ENCODE data around the gene TACR2. TPM values are rescaled to one million over a fixed set of nuclear protein-coding genes. Genes with fewer than 3 reads are reported as not detected.

Gene TACR2
- total RNA-seq, 4 donors from 2014 or later: 0.36 to 0.49 TPM; not detected in 2

DNA sequence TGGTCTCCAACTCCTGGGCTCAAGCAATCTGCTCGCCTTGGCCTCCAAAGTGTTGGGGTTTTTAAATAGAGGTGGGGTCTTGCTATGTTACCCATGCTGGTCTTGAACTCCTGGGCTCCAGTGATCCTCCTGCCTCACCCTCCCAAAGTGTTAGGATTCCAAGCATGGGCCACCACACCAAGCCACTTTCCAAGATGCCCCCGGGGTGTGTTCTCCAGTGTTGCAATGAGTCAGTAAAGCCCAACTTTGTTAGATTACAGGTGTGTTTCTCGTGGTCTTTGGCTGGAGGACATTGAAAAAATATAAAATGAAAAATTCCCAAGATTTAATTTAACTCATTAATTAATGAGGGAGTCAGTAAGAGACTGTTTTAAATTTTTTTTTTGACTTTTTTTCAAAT is 29.2 kb downstream of the TACR2 start:
- DNase-seq (no peak), ATAC-seq (no peak)
- H3K4me1 ChIP-seq: peaks cover 13 to 17% of the 10 kb centered on the region in 2 donors
- no peaks in the 10 kb centered on the region for H3K9me3 ChIP-seq
- H3K36me3 ChIP-seq: peaks cover 3 to 92% of the 10 kb centered on the region in 2 donors
- no peak overlapping the region for H3K27ac ChIP-seq
- in situ Hi-C loops (cut with MboI; ENCODE audit: low sequenced_read_pairs in 4 of 4): loop anchor here (5.0 to 25.0 kb wide), 5 partner anchors 63 to 400 kb away; partner anchors contain the start of gene KIFBP (in 1 of the 4)
- H3K4me3 ChIP-seq: no peak overlapping the region
- H3K27me3 ChIP-seq: no peaks in the 10 kb centered on the region
- intact Hi-C loops (cut with DNase I; ENCODE audit: low total_unique reads): no loop called here
- TF ChIP-seq CTCF (IDR thresholded peaks at IDR 0.05 in 4 of 5, conservative IDR thresholded peaks at IDR 0.05 in 1 of 5) (no peak), POLR2A (IDR thresholded peaks at IDR 0.05) (no peak)

DNA sequence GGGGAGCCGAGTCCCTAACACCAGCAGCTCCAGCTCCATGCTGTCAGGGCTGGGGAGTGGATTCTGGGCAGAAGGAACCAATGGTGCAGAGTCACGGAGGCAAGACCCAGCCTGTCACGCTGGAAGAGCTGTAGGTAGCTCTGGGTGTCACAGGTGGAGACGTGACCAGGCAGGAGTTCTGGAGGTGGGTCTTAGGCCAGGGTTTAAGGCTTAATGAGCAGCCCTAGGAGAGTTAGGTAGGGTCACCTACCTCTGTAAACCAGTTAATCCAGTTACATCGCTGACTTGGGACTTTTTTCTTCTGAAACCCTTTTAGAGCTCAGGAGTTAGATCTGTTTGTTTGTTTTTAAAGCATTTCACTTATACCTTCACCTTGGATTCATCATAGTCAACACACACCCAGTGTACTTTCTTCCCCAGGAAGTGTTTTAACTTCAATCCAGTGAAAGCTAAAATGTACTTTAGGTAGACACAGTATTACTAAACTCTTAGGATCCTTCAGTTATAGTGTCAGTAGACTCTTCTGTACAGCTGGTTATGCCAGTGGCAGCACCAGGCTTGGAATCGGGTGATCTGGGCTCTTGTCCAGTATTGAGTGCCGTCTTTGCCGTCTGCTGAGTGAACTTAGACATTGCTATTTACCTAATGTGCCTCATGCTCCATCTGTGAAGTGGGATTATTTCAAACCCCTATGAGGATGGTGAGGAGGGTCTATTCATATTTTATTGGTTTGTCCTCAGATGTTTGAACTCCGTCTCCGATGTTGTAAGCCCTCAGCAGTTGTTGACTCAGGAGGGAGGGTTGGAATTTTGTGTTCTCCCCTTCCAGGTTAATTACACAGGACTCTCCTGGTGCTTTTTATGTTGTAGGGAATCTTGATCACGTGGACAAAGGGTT is 31.0 kb downstream of the TACR2 start:
- Histone ChIP-seq H3K9me3 (no peaks in the 10 kb centered on the region), H3K27me3 (no peaks in the 10 kb centered on the region), H3K27ac (peak overlapping the region in 1 of 4 donors; percentile 8), H3K4me3 (no peak overlapping the region), H3K4me1 (peaks cover 13% of the 10 kb centered on the region in 2 donors), H3K36me3 (peaks cover 3 to 88% of the 10 kb centered on the region in 2 donors)
- in situ Hi-C loops (cut with MboI; ENCODE audit: low sequenced_read_pairs in 4 of 4) (loop anchor here (5.0 to 25.0 kb wide), 5 partner anchors 61 to 398 kb away; partner anchors contain the start of gene KIFBP (in 1 of the 4)), intact Hi-C loops (cut with DNase I; ENCODE audit: low total_unique reads) (no loop called here)
- DNase-seq (no peak), ATAC-seq (no peak)
- TF ChIP-seq CTCF (IDR thresholded peaks at IDR 0.05 in 4 of 5, conservative IDR thresholded peaks at IDR 0.05 in 1 of 5) (no peak), POLR2A (IDR thresholded peaks at IDR 0.05) (no peak)

DNA sequence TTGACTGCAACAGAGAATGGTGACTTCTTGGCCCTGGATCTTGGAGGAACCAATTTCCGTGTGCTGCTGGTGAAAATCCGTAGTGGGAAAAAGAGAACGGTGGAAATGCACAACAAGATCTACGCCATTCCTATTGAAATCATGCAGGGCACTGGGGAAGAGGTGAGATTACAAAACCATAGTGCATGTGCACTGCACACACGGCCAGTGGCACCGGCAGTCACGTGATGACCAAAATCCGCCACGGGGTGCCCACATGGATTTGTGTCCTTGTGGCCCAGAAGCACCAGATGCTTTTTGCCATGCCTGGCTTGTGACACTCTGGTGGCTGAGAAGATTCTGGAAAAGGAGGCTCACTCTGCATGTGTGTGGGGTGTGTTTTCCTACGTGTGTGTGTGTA is 32.4 kb downstream of the TACR2 start:
- no peaks in the 10 kb centered on the region for H3K9me3 ChIP-seq
- peaks cover 5 to 90% of the 10 kb centered on the region in 2 donors for H3K36me3 ChIP-seq
- H3K27ac ChIP-seq: peak overlapping the region; percentile 59 to 74 (median 66)
- intact Hi-C loops (cut with DNase I; ENCODE audit: low total_unique reads) (no loop called here), in situ Hi-C loops (cut with MboI; ENCODE audit: low sequenced_read_pairs in 4 of 4) (loop anchor here (10.0 to 25.0 kb wide), 4 partner anchors 60 to 397 kb away; partner anchors contain the start of gene KIFBP (in 1 of the 4))
- DNase-seq: no peak
- H3K4me1 ChIP-seq: peaks cover 13% of the 10 kb centered on the region in 2 donors
- no peak for ATAC-seq
- TF ChIP-seq POLR2A (IDR thresholded peaks at IDR 0.05) (no peak), CTCF (IDR thresholded peaks at IDR 0.05 in 4 of 5, conservative IDR thresholded peaks at IDR 0.05 in 1 of 5) (no peak)
- no peaks in the 10 kb centered on the region for H3K27me3 ChIP-seq
- no peak overlapping the region for H3K4me3 ChIP-seq

DNA sequence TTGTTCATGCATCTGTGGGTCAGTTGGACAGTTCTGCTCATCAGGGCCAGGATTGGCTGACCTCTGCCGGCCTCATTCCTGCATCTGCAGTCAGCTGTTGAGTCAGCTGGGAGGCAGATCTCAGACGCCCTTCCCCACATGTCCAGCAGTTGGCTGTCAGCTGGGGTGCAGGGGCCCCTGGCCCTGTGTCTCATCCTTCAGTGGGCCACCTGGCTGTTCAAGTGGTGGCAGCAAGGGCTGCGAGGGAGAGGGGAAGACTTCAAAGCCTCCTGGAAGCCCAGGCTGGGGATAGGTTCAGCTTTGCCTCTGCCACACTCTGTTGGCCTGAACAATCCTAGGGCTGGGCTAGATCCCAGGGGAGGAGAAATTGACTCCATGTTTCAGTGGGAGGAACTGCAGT is 33.2 kb downstream of the TACR2 start:
- H3K27me3 ChIP-seq: no peaks in the 10 kb centered on the region
- no peak overlapping the region for H3K4me3 ChIP-seq
- in situ Hi-C loops (cut with MboI; ENCODE audit: low sequenced_read_pairs in 4 of 4) (loop anchor here (10.0 to 25.0 kb wide), 4 partner anchors 59 to 396 kb away; partner anchors contain the start of gene KIFBP (in 1 of the 4)), intact Hi-C loops (cut with DNase I; ENCODE audit: low total_unique reads) (no loop called here)
- H3K9me3 ChIP-seq: no peaks in the 10 kb centered on the region
- H3K27ac ChIP-seq: peak overlapping the region; percentile 59 to 74 (median 66)
- peaks cover 2 to 85% of the 10 kb centered on the region in 2 donors for H3K36me3 ChIP-seq
- TF ChIP-seq POLR2A (IDR thresholded peaks at IDR 0.05) (no peak), CTCF (IDR thresholded peaks at IDR 0.05 in 4 of 5, conservative IDR thresholded peaks at IDR 0.05 in 1 of 5) (peak; percentile 33 to 51 (median 43))
- ATAC-seq: peak; percentile 79 to 83
- peaks cover 13 to 17% of the 10 kb centered on the region in 2 donors for H3K4me1 ChIP-seq
- peak in 1 of 2 donors; percentile 50 for DNase-seq
